ENCODE measurements around the gene MPRIP.

DNA sequence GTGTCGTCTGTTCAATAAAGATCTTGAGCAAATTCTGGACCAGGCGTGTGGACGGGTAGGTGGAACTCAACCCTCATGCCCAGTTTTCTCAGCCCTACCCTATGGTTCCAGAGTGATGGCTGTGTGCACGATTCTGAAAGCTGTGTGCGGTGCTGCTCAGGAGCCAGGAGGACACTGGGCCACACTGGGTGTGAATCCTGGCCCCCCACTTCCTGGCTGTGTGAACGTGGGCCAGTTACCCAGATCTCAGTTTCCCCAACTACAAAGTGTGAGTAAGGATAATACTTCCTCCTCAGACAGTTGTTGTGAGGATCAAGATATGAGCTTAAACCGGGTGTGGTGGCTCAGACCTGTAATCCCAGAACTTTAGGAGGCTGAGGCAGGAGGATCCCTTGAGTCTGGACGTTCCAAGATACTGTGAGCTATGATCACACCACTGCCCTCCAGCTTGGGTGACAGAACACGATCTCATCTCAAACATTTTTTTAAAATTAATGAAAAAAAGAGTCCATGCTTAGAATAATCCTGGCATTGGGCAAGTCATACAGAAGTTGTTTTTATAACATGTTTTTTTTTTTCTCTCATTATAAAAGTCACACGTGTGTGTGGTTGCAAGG, 14.7 kb upstream of the MPRIP start:
- TF ChIP-seq, protein P1, sequence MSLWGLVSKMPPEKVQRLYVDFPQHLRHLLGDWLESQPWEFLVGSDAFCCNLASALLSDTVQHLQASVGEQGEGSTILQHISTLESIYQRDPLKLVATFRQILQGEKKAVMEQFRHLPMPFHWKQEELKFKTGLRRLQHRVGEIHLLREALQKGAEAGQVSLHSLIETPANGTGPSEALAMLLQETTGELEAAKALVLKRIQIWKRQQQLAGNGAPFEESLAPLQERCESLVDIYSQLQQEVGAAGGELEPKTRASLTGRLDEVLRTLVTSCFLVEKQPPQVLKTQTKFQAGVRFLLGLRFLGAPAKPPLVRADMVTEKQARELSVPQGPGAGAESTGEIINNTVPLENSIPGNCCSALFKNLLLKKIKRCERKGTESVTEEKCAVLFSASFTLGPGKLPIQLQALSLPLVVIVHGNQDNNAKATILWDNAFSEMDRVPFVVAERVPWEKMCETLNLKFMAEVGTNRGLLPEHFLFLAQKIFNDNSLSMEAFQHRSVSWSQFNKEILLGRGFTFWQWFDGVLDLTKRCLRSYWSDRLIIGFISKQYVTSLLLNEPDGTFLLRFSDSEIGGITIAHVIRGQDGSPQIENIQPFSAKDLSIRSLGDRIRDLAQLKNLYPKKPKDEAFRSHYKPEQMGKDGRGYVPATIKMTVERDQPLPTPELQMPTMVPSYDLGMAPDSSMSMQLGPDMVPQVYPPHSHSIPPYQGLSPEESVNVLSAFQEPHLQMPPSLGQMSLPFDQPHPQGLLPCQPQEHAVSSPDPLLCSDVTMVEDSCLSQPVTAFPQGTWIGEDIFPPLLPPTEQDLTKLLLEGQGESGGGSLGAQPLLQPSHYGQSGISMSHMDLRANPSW (CRISPR knock-in tag; conservative IDR thresholded peaks at IDR 0.05; ENCODE audit: low read depth) = no peak
- no peak for TF ChIP-seq TCF7 (CRISPR knock-in tag; IDR thresholded peaks at IDR 0.05; ENCODE audit: low read depth)
- no peak for TF ChIP-seq CBFB (CRISPR knock-in tag; IDR thresholded peaks at IDR 0.05; ENCODE audit: low read depth)
- TF ChIP-seq ZNF138 (CRISPR knock-in tag; conservative IDR thresholded peaks at IDR 0.05) = no peak
- TF ChIP-seq, protein P2, sequence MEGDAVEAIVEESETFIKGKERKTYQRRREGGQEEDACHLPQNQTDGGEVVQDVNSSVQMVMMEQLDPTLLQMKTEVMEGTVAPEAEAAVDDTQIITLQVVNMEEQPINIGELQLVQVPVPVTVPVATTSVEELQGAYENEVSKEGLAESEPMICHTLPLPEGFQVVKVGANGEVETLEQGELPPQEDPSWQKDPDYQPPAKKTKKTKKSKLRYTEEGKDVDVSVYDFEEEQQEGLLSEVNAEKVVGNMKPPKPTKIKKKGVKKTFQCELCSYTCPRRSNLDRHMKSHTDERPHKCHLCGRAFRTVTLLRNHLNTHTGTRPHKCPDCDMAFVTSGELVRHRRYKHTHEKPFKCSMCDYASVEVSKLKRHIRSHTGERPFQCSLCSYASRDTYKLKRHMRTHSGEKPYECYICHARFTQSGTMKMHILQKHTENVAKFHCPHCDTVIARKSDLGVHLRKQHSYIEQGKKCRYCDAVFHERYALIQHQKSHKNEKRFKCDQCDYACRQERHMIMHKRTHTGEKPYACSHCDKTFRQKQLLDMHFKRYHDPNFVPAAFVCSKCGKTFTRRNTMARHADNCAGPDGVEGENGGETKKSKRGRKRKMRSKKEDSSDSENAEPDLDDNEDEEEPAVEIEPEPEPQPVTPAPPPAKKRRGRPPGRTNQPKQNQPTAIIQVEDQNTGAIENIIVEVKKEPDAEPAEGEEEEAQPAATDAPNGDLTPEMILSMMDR (IDR thresholded peaks at IDR 0.05) = no peak
- TF ChIP-seq PRRX2 (CRISPR knock-in tag; IDR thresholded peaks at IDR 0.05) = no peak
- no peak for TF ChIP-seq NFYB (CRISPR knock-in tag; conservative IDR thresholded peaks at IDR 0.05; ENCODE audit: low read depth)
- no peak for TF ChIP-seq MAX (CRISPR knock-in tag; IDR thresholded peaks at IDR 0.05)
- TF ChIP-seq CREM (CRISPR knock-in tag; IDR thresholded peaks at IDR 0.05) = no peak
- no peak for TF ChIP-seq TEAD4 (CRISPR knock-in tag; IDR thresholded peaks at IDR 0.05)
- TF ChIP-seq, protein P3, sequence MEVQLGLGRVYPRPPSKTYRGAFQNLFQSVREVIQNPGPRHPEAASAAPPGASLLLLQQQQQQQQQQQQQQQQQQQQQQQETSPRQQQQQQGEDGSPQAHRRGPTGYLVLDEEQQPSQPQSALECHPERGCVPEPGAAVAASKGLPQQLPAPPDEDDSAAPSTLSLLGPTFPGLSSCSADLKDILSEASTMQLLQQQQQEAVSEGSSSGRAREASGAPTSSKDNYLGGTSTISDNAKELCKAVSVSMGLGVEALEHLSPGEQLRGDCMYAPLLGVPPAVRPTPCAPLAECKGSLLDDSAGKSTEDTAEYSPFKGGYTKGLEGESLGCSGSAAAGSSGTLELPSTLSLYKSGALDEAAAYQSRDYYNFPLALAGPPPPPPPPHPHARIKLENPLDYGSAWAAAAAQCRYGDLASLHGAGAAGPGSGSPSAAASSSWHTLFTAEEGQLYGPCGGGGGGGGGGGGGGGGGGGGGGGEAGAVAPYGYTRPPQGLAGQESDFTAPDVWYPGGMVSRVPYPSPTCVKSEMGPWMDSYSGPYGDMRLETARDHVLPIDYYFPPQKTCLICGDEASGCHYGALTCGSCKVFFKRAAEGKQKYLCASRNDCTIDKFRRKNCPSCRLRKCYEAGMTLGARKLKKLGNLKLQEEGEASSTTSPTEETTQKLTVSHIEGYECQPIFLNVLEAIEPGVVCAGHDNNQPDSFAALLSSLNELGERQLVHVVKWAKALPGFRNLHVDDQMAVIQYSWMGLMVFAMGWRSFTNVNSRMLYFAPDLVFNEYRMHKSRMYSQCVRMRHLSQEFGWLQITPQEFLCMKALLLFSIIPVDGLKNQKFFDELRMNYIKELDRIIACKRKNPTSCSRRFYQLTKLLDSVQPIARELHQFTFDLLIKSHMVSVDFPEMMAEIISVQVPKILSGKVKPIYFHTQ (CRISPR knock-in tag; IDR thresholded peaks at IDR 0.05) = no peak
- TF ChIP-seq, protein P4, sequence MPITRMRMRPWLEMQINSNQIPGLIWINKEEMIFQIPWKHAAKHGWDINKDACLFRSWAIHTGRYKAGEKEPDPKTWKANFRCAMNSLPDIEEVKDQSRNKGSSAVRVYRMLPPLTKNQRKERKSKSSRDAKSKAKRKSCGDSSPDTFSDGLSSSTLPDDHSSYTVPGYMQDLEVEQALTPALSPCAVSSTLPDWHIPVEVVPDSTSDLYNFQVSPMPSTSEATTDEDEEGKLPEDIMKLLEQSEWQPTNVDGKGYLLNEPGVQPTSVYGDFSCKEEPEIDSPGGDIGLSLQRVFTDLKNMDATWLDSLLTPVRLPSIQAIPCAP (CRISPR knock-in tag; IDR thresholded peaks at IDR 0.05) = no peak
- no peak for TF ChIP-seq ETV6 (CRISPR knock-in tag; IDR thresholded peaks at IDR 0.05)
